HFFc6 (cell line): ENCODE results near the gene YWHAB. TPM values are rescaled to one million over a fixed set of nuclear protein-coding genes. Genes with fewer than 3 reads are reported as not detected.
"Not testable (repeated sequence)": the region's sequence is repeated elsewhere in the genome, so short reads cannot be mapped to it uniquely, and the experiment has no call there.

Experiments used
- DNase-seq: peaks from one replicate; pipeline ENCODE4 v3.0.0-alpha.2; 2018
- H3K27ac Mint-ChIP-seq: 2 replicates; pipeline ENCODE4 v1.8.0; 2020; ENCODE audit warnings: mild to moderate bottlenecking, mixed read lengths
- H3K27me3 Mint-ChIP-seq: 2 replicates; pipeline ENCODE4 v1.8.0; 2021; ENCODE audit warnings: mild to moderate bottlenecking, moderate library complexity, mixed read lengths; ENCODE audit not compliant: insufficient read depth
- H3K36me3 Mint-ChIP-seq: 2 replicates; pipeline ENCODE4 v1.8.0; 2021; ENCODE audit warnings: low read depth, mixed read lengths
- H3K4me1 Mint-ChIP-seq: 2 replicates; pipeline ENCODE4 v1.8.0; 2020; ENCODE audit warnings: low read depth, mixed read lengths
- H3K4me3 Mint-ChIP-seq: 2 replicates; pipeline ENCODE4 v1.8.0; 2020; ENCODE audit warnings: mild to moderate bottlenecking, moderate library complexity, mixed read lengths
- H3K9me3 Mint-ChIP-seq: 2 replicates; pipeline ENCODE4 v1.8.0; 2020; ENCODE audit warnings: mild to moderate bottlenecking, mixed read lengths
- total RNA-seq, 6 experiments: library from RNA; stranded (reverse); fragmentation: NEBNext Ultra II Directional; extraction: Animal tissue kit (Norgen Biotek cat#: 25700); gene quantifications; 2 replicates in 1 of 6; 3 replicates in 5 of 6; pipeline ENCODE4 v1.2.3, GENCODE V29; 2021
- TF ChIP-seq, protein P1 (sequence below): fragments of 200-600 bp; sonication (generic); IDR thresholded peaks from 2 replicates; pipeline ENCODE4 v1.5.0; 2021; ENCODE audit warnings: antibody characterized with exemption, mild to moderate bottlenecking

YWHAB gene
- total RNA-seq, 6 experiments from 2014 or later: 284 to 315 (median 301) TPM

DNA sequence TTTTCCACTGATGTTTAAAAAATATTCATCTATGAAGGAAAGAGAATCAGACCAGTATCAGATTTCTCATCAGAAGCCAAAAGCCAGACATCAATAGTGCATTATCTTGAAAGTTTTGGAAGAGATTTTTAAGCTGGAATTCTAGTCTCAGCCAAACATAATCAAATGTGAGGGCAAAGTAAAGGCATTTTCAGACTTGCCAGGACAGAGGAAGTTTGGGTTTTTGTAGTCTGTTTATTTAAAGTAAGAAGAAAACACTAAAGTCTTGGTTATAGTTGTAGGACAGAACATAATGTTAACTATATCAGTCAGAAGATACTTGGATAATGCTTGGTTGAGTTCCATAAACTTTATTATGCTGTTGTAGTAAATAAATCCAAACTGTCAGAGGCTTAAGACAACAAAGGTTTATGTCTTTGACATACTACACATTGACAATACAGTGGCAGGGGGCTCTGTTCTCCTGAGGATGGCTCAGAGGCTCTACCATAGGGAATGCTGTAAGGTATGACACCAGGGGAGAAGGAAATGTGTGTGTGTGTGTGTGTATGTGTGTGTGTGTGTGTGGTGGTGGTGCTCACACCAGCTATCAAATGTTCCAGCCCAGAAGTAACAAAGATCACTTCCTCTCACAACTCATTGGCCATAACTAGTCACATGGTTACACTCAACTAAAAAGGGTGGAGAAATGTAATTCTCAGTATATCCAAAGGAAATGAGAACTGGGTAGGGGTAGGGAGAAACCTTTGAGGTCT is 26.7 kb upstream of the YWHAB start:
- DNase-seq: no peak
- Mint-ChIP-seq H3K4me3 (no peak overlapping the region), H3K9me3 (no peaks in the 10 kb centered on the region; the same call in 1 of the 2 replicates), H3K36me3 (no peaks in the 10 kb centered on the region), H3K27me3 (peaks cover 26% of the 10 kb centered on the region), H3K27ac (no peak overlapping the region), H3K4me1 (peaks cover 15% of the 10 kb centered on the region)
- TF ChIP-seq, protein P1, sequence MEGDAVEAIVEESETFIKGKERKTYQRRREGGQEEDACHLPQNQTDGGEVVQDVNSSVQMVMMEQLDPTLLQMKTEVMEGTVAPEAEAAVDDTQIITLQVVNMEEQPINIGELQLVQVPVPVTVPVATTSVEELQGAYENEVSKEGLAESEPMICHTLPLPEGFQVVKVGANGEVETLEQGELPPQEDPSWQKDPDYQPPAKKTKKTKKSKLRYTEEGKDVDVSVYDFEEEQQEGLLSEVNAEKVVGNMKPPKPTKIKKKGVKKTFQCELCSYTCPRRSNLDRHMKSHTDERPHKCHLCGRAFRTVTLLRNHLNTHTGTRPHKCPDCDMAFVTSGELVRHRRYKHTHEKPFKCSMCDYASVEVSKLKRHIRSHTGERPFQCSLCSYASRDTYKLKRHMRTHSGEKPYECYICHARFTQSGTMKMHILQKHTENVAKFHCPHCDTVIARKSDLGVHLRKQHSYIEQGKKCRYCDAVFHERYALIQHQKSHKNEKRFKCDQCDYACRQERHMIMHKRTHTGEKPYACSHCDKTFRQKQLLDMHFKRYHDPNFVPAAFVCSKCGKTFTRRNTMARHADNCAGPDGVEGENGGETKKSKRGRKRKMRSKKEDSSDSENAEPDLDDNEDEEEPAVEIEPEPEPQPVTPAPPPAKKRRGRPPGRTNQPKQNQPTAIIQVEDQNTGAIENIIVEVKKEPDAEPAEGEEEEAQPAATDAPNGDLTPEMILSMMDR: no peak

DNA sequence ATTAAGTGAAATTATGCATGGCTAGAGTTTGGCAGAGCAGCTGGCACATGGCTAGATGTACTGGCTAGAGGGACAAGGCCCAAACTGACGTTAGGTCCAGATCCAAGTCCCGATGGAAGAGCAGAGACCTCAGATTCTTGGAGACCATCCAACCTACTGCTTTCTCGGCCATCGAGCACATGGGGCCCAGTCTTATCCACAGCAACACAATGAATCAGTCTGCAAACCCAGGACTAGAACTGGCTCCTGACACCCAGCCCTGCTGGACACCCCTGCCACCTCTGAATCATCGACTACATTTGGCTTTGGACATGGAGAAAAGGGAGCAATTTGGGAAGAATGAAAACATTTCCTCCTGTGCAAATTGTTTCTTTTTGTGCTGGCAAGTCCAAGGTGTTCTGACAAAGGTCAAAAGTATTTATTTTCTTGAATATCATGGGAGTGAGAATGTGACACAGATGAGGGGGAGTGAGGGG is 23.9 kb upstream of the YWHAB start:
- Mint-ChIP-seq H3K4me3 (peak overlapping the region; percentile 12; the same call in 1 of the 2 replicates), H3K9me3 (no peaks in the 10 kb centered on the region; the same call in 1 of the 2 replicates), H3K27me3 (peaks cover 17% of the 10 kb centered on the region), H3K27ac (peak overlapping the region; percentile 46; the same call in 1 of the 2 replicates), H3K4me1 (peaks cover 15% of the 10 kb centered on the region), H3K36me3 (no peaks in the 10 kb centered on the region)
- TF ChIP-seq, protein P1: no peak
- DNase-seq: peak; percentile 70

GRCh38 chr20:44862286-44862685 is 23.2 kb upstream of the YWHAB start:
- H3K9me3 Mint-ChIP-seq: no peaks in the 10 kb centered on the region
- H3K4me3 Mint-ChIP-seq: no peak overlapping the region
- peaks cover 22% of the 10 kb centered on the region for H3K4me1 Mint-ChIP-seq
- no peaks in the 10 kb centered on the region for H3K36me3 Mint-ChIP-seq
- peaks cover 14% of the 10 kb centered on the region for H3K27me3 Mint-ChIP-seq
- no peak for DNase-seq
- TF ChIP-seq, protein P1: no peak
- peak overlapping the region; percentile 25; the same call in 1 of the 2 replicates for H3K27ac Mint-ChIP-seq

GRCh38 chr20:44863365-44864084 is 22.0 kb upstream of the YWHAB start:
- H3K27ac Mint-ChIP-seq, H3K27me3 Mint-ChIP-seq: not testable (repeated sequence)
- H3K4me1 Mint-ChIP-seq: peaks cover 29% of the 10 kb centered on the region

GRCh38 chr20:44864493-44864892 is 21.0 kb upstream of the YWHAB start:
- not testable (repeated sequence) for H3K36me3 Mint-ChIP-seq, H3K27me3 Mint-ChIP-seq, H3K4me3 Mint-ChIP-seq, DNase-seq, H3K27ac Mint-ChIP-seq, H3K9me3 Mint-ChIP-seq
- H3K4me1 Mint-ChIP-seq: peaks cover 29% of the 10 kb centered on the region

More at GRCh38 chr20:44863365-44864084, 22.0 kb upstream of the YWHAB start:
- not testable (repeated sequence) for H3K9me3 Mint-ChIP-seq, DNase-seq, H3K4me3 Mint-ChIP-seq, H3K36me3 Mint-ChIP-seq

GRCh38 chr20:44866703-44867335 is 18.7 kb upstream of the YWHAB start:
- TF ChIP-seq, protein P1: no peak
- H3K27ac Mint-ChIP-seq: no peak overlapping the region
- no peaks in the 10 kb centered on the region for H3K36me3 Mint-ChIP-seq
- H3K9me3 Mint-ChIP-seq: no peaks in the 10 kb centered on the region
- DNase-seq: no peak
- H3K4me3 Mint-ChIP-seq: peak overlapping the region; percentile 50
- peaks cover 22% of the 10 kb centered on the region for H3K4me1 Mint-ChIP-seq
- H3K27me3 Mint-ChIP-seq: peaks cover 9% of the 10 kb centered on the region
